Rectal smooth muscle tissue (tissue), 1 donor: Measurements from ENCODE around the gene SPOP.

Experiments used
- H3K27ac ChIP-seq: one replicate; pipeline ENCODE4 v1.7.0; 2013; ENCODE audit warnings: low read depth, low read length, inconsistent platforms
- H3K27me3 ChIP-seq: one replicate; pipeline ENCODE4 v1.7.0; 2013; ENCODE audit warnings: low read length; ENCODE audit not compliant: control insufficient read depth, insufficient read depth
- H3K36me3 ChIP-seq: one replicate; pipeline ENCODE4 v1.7.0; 2013; ENCODE audit warnings: low read length; ENCODE audit not compliant: control insufficient read depth, insufficient read depth
- H3K4me1 ChIP-seq: one replicate; pipeline ENCODE4 v1.7.0; 2013; ENCODE audit warnings: low read length; ENCODE audit not compliant: control insufficient read depth, insufficient read depth
- H3K4me3 ChIP-seq: one replicate; pipeline ENCODE4 v1.7.0; 2013; ENCODE audit warnings: low read length
- H3K9ac ChIP-seq: one replicate; pipeline ENCODE4 v1.7.0; 2013; ENCODE audit warnings: low read length

The SPOP gene

DNA sequence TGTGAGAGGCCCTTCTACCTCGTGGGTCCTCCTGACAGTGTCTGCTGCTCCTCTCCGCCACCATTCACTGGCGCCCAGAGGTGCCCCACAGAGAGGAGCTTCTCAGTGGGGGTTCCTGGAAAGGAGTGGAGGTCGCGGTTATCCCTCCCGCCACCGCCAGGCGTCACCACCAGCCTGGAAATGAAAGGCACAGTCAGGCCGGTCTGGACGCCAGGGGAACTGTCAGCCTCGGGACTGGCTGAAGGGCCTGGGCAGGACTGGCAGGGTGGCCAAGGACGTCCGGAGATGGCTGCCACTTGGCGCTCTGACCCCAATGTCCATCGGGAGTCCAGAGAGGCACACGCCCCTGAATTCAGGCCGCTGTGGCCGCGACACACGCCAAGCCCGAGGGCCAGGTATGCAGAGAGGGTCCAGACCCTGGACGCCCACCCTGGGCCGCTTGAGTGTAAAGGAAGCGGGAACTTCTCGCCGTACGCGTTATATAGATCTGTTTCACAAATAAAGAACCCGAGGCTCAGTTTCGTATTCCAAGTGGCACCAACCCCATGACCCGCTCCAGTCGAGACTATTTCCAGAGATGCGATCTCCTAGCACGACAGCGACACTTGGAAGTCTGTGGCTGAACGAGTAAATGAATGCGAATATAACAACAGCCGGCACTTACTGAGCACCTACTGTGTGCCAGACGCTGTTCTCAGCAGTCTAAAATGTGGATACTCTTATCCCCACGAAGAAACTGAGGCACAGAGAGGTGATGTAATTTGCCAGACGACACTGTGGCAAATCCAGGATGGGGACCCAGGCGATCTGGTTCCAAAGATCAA lies 109.8 kb downstream of the SPOP start:
- no peak overlapping the region for H3K9ac ChIP-seq
- no peaks in the 10 kb centered on the region for H3K27me3 ChIP-seq
- peak overlapping the region; percentile 56 for H3K4me3 ChIP-seq
- H3K27ac ChIP-seq, result peak overlapping the region; percentile 76
- no peaks in the 10 kb centered on the region for H3K36me3 ChIP-seq
- H3K4me1 ChIP-seq, result peaks cover 16% of the 10 kb centered on the region

DNA sequence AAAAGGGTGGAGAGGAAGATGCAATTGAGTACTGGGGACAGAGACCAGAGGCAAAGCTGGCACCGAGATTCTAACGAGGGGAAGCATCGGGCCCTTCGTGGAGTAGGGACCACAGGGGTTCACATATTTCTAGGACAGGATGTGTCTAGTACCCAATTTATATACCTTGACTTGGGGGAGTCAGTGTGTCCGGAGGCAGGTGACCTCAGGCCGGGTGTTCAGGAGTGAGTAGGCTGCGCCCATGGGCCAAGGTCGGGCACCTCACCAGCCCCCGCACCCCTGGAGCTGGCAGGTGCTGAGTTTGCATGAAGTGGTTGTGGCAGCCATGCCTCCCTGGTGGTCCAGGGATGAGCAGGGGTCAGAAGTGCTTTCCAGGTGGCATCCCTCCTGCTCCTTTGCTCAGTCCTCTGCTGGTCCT lies 110.8 kb downstream of the SPOP start:
- H3K9ac ChIP-seq, result no peak overlapping the region
- H3K27ac ChIP-seq, result peak overlapping the region; percentile 76
- H3K4me1 ChIP-seq, result peaks cover 16% of the 10 kb centered on the region
- no peaks in the 10 kb centered on the region for H3K27me3 ChIP-seq
- no peak overlapping the region for H3K4me3 ChIP-seq
- H3K36me3 ChIP-seq, result no peaks in the 10 kb centered on the region

DNA sequence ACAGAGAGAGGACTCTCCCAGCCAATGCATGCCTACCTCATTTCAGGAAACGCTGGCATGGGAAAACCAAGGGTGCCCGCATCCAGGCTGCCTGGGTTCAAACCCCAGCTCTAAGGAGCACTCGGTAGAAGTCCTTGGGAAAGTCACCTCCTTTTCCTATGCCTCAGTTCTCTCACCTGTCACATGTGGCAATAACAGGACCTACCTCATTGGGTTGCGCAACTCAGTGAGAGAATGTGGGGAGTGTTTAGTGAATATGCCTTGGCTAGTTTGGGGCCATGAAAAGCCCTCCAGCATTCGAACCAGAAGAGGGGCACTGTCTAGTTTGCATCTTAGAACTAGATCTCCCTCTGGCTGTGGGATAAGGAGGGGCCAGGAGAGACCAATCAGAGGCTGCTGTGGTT lies 111.2 kb downstream of the SPOP start:
- no peak overlapping the region for H3K9ac ChIP-seq

DNA sequence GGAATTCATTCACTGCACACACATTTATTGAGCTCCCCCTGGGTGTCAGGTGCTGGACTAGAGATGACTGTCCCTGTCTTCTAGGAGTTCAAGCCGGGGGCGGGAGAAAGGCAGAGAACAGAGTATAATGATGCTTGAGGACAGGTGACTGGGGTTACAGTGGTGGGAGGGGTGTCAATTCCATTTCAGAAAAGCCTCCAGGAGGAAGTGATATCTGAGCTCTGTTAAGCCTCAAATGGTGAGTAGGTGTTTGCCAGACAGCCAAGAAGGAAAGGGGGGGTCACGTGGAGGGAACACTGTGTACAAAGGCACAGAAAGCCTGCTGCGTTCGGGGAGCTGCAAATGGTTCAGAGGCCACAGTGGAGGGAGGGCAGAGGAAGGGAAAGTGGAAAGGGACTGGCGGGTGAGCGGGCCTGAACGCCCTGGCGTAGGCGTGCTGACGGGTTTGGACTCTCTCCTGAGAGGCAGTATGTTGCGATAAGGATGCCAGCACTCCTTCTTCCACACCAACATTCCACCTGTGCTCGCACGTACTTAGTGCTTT lies 111.9 kb downstream of the SPOP start:
- Histone ChIP-seq H3K27me3 (no peaks in the 10 kb centered on the region), H3K4me1 (peaks cover 16% of the 10 kb centered on the region), H3K4me3 (no peak overlapping the region), H3K36me3 (no peaks in the 10 kb centered on the region), H3K9ac (no peak overlapping the region), H3K27ac (peak overlapping the region; percentile 76)

More for the DNA sequence above, 111.2 kb downstream of the SPOP start:
- Histone ChIP-seq H3K36me3 (no peaks in the 10 kb centered on the region), H3K27ac (peak overlapping the region; percentile 76), H3K27me3 (no peaks in the 10 kb centered on the region), H3K4me3 (no peak overlapping the region), H3K4me1 (peaks cover 16% of the 10 kb centered on the region)

DNA sequence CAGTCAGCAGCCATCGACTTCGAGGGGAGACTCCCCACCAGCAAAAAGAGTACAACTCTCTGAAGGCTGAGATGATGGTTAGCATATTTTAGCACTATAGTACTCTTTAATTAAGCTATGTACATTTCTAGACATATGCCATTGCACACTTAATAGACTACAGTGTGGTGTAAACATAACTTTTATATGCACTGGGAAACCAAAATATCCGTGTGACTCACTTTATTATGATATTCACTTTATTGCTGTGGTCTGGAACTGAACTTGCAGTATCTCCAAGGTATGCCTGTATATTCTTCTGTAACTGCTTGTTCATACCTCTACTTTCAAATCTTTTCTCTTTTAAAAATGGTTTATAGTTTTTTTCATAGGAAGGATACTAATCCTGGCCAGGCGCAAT lies 113.3 kb downstream of the SPOP start:
- no peak overlapping the region for H3K4me3 ChIP-seq
- H3K27ac ChIP-seq, result no peak overlapping the region
- no peak overlapping the region for H3K9ac ChIP-seq
- H3K27me3 ChIP-seq, result no peaks in the 10 kb centered on the region
- peaks cover 16% of the 10 kb centered on the region for H3K4me1 ChIP-seq
- H3K36me3 ChIP-seq, result no peaks in the 10 kb centered on the region

DNA sequence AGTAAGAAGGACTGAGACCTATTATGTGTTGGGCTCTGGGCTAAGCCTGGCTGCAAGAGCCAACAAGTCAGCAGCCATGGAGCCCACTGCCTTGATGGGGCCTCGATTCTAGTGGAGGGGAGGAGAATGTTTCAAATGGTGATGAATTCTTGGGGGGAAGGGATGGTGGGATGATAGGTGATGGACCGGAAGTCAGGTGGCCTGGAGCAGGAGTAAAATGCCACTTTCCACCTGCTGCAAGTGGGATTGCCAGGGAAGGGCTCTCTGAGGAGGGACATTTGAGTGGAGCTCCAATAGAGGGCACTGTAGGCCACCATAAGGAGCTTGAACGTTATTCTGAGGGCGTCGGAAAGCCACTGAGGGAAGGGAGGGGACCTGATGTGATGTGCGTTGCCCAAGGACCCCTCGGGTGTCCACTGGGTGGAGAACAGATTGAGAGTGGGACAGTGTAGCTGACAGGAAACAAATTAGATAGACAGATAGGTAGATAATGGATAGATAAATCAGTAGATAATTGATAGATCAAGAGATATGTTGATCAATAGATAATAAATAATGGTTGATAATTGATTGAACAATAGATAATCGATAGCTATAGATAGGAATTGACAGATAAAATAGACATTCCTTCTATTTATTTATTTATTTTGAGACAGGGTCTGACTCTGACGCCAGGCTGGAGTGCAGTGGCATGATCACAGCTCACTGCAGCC lies 120.4 kb downstream of the SPOP start:
- Histone ChIP-seq H3K27me3 (no peaks in the 10 kb centered on the region), H3K4me1 (no peaks in the 10 kb centered on the region), H3K27ac (no peak overlapping the region), H3K4me3 (no peak overlapping the region), H3K9ac (no peak overlapping the region), H3K36me3 (no peaks in the 10 kb centered on the region)

DNA sequence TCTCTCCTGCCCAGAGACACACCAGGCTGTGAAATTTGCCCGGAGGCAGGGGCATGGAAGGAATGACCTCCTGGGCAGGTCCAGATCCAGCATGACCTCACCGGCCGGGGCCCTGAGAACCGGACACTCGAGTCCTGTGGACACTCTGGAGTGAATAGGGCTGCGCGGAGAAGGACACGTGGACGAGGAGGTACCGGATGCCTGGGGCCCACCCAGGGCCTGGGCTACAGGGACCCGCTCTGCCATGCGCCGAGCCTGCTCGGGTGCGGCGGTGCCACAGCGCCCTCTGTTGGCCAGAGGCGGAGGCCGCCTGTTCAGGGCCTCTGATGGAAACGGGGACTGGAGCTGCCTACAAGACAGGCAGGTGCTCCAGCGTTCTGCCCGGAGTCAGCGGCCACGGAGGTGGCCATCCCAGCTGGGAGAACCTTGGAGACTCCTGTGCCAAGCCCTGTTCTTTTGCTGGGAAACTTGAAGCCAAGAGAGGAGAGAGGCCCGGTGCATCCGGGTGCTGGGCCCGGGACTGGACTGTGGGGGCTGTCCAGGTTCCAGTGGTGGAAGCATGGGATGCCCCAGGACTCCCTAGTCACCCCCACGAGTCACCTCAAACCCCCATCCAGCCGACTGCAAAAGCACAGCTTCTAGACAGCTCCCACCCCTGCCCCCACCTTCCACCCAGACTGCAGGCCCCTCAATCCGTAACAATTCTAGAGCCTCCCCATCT lies 121.5 kb downstream of the SPOP start:
- Histone ChIP-seq H3K4me1 (no peaks in the 10 kb centered on the region), H3K27me3 (no peaks in the 10 kb centered on the region), H3K4me3 (no peak overlapping the region), H3K9ac (peak overlapping the region; percentile 22), H3K36me3 (no peaks in the 10 kb centered on the region), H3K27ac (no peak overlapping the region)

DNA sequence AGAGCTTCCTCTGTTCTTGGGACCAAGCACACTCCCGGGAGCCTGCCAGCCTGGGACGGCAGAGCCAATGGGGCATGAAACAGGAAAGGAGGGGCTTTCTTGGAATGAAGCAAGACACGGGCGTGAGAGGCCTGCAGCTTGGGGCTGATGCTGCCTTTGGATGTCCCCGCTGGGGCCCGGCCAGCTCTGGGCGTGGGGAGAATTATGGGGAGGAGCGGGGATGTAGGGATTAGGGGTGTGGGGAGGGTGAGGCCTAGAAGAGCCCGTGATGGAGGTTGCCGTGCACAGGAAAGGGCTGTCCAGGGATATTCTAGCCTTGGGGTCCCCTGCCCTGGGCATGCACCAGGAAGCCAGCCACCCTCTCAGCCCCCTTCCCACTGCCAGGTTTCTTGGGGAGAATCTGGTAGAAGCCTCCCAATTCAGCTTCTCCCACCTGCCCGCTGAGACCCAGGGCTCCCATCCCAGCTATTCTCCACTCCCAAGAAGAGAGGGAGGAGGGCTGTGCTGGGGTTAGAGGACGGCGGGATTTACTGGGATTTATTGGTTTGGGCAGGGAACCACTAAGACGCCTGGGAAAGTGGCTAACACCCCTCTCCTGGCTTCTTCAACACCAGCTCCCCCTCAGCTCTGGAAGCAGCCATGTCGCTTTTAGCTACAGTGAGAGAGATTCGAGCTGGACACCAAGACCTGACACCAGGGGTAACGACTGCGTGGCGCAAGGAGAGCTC lies 122.2 kb downstream of the SPOP start:
- Histone ChIP-seq H3K4me3 (no peak overlapping the region), H3K4me1 (no peaks in the 10 kb centered on the region), H3K9ac (no peak overlapping the region), H3K36me3 (no peaks in the 10 kb centered on the region), H3K27me3 (no peaks in the 10 kb centered on the region), H3K27ac (no peak overlapping the region)

DNA sequence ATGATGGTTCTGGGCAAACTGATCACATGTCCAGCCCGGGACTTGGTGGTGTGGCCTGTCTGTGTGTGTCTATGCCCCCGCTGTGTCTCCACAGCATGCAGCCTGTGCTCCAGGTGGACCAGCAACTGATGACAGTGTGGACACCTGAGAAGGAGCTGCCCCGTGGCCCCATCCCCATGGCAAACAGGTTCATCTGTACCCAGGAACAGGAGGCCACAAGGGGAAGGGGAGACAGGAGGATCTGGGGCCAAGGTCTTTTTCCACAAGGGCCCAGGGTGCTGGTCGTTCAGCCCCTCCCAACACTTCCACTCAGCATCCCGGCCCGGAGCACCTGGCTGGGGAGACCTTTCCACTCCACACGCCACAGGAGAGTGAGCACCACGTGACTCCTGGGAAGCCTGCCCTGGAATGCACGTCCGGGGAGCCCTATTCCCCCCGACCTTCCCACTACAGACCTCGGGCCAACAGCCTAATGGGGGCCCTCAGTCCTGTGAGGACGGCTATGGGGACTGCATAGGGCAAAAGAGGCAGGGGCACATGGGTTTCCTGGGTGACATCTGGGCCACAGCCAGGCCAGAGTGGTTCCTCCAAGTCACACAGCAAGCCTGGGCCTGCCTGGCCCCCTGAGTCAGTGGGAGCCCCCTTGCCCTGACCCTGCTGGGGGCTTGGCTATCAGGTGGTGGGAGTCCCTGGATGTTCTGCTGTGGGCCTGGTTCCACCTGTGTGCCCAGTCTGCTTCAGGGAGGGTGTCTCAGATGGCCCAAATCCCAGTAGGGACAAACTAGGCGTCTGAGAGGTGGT lies 123.0 kb downstream of the SPOP start:
- no peak overlapping the region for H3K27ac ChIP-seq
- H3K9ac ChIP-seq, result no peak overlapping the region
- no peaks in the 10 kb centered on the region for H3K27me3 ChIP-seq
- H3K4me3 ChIP-seq, result no peak overlapping the region
- H3K36me3 ChIP-seq, result no peaks in the 10 kb centered on the region
- no peaks in the 10 kb centered on the region for H3K4me1 ChIP-seq

DNA sequence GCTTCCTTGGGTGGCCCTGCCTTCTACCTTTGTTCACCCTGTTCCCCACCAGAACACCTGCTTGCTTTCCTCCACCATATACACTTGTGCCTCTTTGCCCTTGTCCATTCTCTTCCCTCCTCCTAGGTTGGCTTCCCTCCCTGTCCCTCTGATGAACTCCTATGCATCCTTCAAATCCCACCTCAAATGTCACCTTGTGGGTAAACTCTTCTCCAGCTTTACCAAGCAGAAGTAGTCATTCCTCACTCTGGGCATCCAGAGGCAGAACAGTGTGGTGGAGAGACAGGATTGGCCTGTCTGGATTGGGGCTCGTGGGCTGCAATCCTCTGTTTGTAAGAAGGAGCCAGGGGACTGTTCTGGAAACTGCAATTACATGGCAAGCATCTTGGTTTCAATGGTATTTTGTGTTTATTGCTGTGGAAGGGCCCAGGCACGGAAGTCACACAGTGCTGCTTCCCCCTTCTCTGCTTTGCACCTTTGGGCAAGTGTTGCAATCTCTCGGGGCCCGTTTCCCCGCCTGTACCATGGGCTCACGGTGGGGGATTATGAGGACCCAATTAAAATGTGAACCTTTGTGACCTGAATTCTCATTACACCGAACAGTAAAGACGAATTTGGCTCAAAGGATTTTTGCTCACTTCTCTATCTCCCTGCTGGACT lies 124.1 kb downstream of the SPOP start:
- Histone ChIP-seq H3K36me3 (no peaks in the 10 kb centered on the region), H3K9ac (no peak overlapping the region), H3K27ac (no peak overlapping the region), H3K4me3 (no peak overlapping the region), H3K4me1 (no peaks in the 10 kb centered on the region), H3K27me3 (no peaks in the 10 kb centered on the region)
